Body of pancreas (tissue), 4 donors: ENCODE measurements around the gene CEP20. TPM values are rescaled to one million over a fixed set of nuclear protein-coding genes. Genes with fewer than 3 reads are reported as not detected.
A peak's percentile ranks its signal among the peaks of the same experiment; 100 is the strongest.

Experiments
- ATAC-seq: fragments of 150-250 bp; one replicate; pipeline ENCODE4 v1.9.1; 2016
- DNase-seq, 4 donors: peaks; one replicate each; pipeline ENCODE4 v3.0.0-alpha.2; 2019
- H3K27ac ChIP-seq, 4 donors: fragments of 200-600 bp; sonication (generic); 1 replicate in 3 of 4; 2 replicates in 1 of 4; pipeline versions ENCODE4 v1.5.1 to v1.6.1; 2016 to 2019; ENCODE audit warnings: mild to moderate bottlenecking in 1 of 4, mixed read lengths in 1 of 4, moderate library complexity in 1 of 4
- H3K27me3 ChIP-seq, 2 donors: fragments of 200-600 bp; sonication (generic); one replicate each; pipeline ENCODE4 v1.6.0; 2016; ENCODE audit warnings: mild to moderate bottlenecking in 1 of 2
- H3K36me3 ChIP-seq, 2 donors: fragments of 200-600 bp; sonication (generic); replicated peaks in 1 of 2; 2 replicates each; pipeline ENCODE4 v1.5.1; 2016; ENCODE audit warnings: low read depth in 2 of 2; ENCODE audit not compliant: insufficient read depth in 1 of 2
- H3K4me1 ChIP-seq: fragments of 200-600 bp; sonication (generic); one replicate; pipeline ENCODE4 v1.6.0; 2016
- H3K4me3 ChIP-seq, 2 donors: fragments of 200-600 bp; sonication (generic); 1 replicate in 1 of 2; 2 replicates in 1 of 2; pipeline ENCODE4 v1.5.1; 2016 to 2019
- H3K9me3 ChIP-seq, 3 donors: fragments of 200-600 bp; sonication (generic); 1 replicate in 2 of 3; 2 replicates in 1 of 3; pipeline ENCODE4 v1.5.1; 2016
- POLR2A ChIP-seq, 3 donors: fragments of 450-650 bp; IDR thresholded peaks; one replicate each; pipeline ENCODE4 v1.6.1; 2016; ENCODE audit warnings: antibody characterized with exemption in 3 of 3, mild to moderate bottlenecking in 2 of 3
- WGBS, 2 donors: methylation state at CpG; one replicate each; pipeline ENCODE4 v1.1.5; 2017; 5-methylcytosine and 5-hydroxymethylcytosine counted together
- intact Hi-C: fragments of 100-400 bp; cut with DNase I; formaldehyde crosslinking; loops from one replicate; pipeline ENCODE4 v1.15.1; 2023
- total RNA-seq, 2 donors: library from RNA; depleted of rRNA; stranded (reverse); fragments of >200 nt; gene quantifications; one replicate each; pipeline ENCODE4 v1.1.0, GENCODE V29; 2016
- TF ChIP-seq, protein P1 (sequence below), 7 experiments: fragments of 450-650 bp in 4 of 7; fragments of 200-600 bp in 3 of 7; sonication (generic) in 3 of 7; IDR thresholded peaks; one replicate each; pipeline ENCODE4 v1.5.1; 2016 to 2019; ENCODE audit warnings: antibody characterized with exemption in 7 of 7

Gene CEP20
- total RNA-seq, 2 donors from 2014 or later, result 17.5 to 21.3 TPM

DNA sequence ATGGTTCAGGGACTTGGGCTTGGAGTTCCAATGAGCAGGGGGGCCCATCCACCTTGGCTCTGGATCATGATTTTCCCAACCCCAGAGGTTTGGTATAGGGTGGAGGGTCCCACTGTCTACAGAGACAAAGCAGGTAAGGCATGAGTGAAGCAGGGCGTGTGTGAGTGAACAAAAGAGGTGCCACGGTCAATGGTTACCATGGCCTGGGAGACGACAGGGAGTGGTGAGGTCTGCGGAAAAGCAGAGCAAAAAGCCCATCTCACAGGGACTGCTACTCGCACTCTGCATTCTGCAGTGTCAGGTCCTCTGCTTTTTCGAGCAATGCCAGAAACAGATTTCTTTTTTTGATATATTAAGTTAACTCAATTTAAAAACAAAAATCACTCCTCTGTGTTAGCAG lies 56.2 kb downstream of the CEP20 start:
- Histone ChIP-seq H3K4me1 (no peaks in the 10 kb centered on the region), H3K27me3 (no peaks in the 10 kb centered on the region), H3K27ac (no peak overlapping the region), H3K9me3 (no peaks in the 10 kb centered on the region), H3K36me3 (no peaks in the 10 kb centered on the region), H3K4me3 (no peak overlapping the region)
- intact Hi-C loops, result no loop called here
- WGBS, 2 donors, result 86 to 90% methylated on average over 6 of the region's 6 CpGs
- no peak for ATAC-seq
- DNase-seq, result no peak
- TF ChIP-seq, protein P1, sequence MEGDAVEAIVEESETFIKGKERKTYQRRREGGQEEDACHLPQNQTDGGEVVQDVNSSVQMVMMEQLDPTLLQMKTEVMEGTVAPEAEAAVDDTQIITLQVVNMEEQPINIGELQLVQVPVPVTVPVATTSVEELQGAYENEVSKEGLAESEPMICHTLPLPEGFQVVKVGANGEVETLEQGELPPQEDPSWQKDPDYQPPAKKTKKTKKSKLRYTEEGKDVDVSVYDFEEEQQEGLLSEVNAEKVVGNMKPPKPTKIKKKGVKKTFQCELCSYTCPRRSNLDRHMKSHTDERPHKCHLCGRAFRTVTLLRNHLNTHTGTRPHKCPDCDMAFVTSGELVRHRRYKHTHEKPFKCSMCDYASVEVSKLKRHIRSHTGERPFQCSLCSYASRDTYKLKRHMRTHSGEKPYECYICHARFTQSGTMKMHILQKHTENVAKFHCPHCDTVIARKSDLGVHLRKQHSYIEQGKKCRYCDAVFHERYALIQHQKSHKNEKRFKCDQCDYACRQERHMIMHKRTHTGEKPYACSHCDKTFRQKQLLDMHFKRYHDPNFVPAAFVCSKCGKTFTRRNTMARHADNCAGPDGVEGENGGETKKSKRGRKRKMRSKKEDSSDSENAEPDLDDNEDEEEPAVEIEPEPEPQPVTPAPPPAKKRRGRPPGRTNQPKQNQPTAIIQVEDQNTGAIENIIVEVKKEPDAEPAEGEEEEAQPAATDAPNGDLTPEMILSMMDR (IDR thresholded peaks at IDR 0.05), result no peak
- no peak for TF ChIP-seq POLR2A (IDR thresholded peaks at IDR 0.05)

DNA sequence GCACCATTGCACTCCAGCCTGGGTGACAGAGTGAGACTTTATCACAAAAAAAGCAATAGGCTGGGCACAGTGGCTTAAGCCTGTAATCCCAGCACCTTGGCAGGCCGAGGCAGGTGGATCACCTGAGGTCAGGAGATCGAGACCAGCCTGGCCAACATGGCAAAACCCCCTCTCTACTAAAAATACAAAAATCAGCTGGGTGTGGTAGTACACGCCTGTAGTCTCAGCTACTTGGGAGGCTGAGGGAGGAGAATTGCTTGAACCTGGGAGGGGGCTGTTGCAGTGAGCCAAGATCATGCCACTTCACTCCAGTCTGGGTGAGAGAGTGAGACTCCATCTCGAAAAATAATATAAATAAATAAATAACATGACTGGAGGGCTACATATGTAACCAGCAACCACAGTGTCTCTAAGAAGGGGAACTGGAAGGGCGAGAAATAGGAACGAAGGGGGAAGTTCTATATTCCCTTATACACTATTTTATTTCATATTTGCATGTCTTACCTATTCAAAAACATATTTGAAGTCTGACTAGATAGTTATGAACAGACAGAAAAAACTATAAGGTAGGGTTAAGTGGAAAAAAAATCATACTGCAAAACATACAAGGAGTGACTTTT lies 57.5 kb downstream of the CEP20 start:
- Histone ChIP-seq H3K9me3 (no peaks in the 10 kb centered on the region), H3K27me3 (no peaks in the 10 kb centered on the region), H3K4me3 (no peak overlapping the region), H3K27ac (no peak overlapping the region), H3K4me1 (no peaks in the 10 kb centered on the region), H3K36me3 (no peaks in the 10 kb centered on the region)
- WGBS, 2 donors, result 64 to 71% methylated on average over 6 of the region's 6 CpGs
- TF ChIP-seq POLR2A (IDR thresholded peaks at IDR 0.05), result no peak
- TF ChIP-seq, protein P1 (IDR thresholded peaks at IDR 0.05), result no peak
- intact Hi-C loops, result no loop called here
- DNase-seq, result no peak
- no peak for ATAC-seq

DNA sequence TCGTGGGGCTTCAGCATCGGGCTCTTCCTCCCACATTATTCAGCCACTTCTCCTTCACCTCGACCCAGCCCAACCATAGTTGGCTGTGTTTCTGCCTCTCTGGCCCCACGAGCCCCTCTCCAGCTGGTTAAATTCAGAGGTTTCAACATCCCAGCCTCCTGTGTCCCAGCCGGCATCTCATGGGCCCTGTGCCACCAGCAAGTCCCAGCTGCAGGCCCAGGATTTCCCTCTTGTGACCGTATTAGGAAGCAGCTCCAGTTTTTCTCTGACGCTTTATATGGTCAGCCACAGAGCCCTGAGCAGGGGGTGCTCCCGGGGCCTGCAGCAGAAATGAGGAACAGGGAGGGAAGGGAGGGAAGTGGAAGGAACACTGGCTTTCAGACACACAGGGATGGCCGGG lies 58.9 kb downstream of the CEP20 start:
- intact Hi-C loops, result no loop called here
- Histone ChIP-seq H3K4me1 (no peaks in the 10 kb centered on the region), H3K27ac (no peak overlapping the region), H3K27me3 (no peaks in the 10 kb centered on the region), H3K4me3 (no peak overlapping the region), H3K36me3 (no peaks in the 10 kb centered on the region), H3K9me3 (no peaks in the 10 kb centered on the region)
- no peak for TF ChIP-seq POLR2A (IDR thresholded peaks at IDR 0.05)
- TF ChIP-seq, protein P1 (IDR thresholded peaks at IDR 0.05), result no peak
- ATAC-seq (peak; percentile 33), DNase-seq (peak in 3 of 4 donors; percentile 24 to 55 (median 29))
- 43 to 57% methylated on average over 9 of the region's 9 CpGs for WGBS, 2 donors

GRCh38 chr16:15827709-15828343 lies 60.6 kb downstream of the CEP20 start:
- no peaks in the 10 kb centered on the region for H3K27me3 ChIP-seq
- no peak for DNase-seq
- ATAC-seq, result no peak
- no peak overlapping the region for H3K4me3 ChIP-seq
- WGBS, 2 donors, result 92 to 94% methylated on average over 10 to 11 of the region's 11 CpGs
- no peaks in the 10 kb centered on the region for H3K9me3 ChIP-seq
- peaks cover 11% of the 10 kb centered on the region for H3K4me1 ChIP-seq
- TF ChIP-seq, protein P1 (IDR thresholded peaks at IDR 0.05), result no peak
- no peak for TF ChIP-seq POLR2A (IDR thresholded peaks at IDR 0.05)
- H3K27ac ChIP-seq, result no peak overlapping the region
- intact Hi-C loops, result no loop called here
- H3K36me3 ChIP-seq, result no peaks in the 10 kb centered on the region

DNA sequence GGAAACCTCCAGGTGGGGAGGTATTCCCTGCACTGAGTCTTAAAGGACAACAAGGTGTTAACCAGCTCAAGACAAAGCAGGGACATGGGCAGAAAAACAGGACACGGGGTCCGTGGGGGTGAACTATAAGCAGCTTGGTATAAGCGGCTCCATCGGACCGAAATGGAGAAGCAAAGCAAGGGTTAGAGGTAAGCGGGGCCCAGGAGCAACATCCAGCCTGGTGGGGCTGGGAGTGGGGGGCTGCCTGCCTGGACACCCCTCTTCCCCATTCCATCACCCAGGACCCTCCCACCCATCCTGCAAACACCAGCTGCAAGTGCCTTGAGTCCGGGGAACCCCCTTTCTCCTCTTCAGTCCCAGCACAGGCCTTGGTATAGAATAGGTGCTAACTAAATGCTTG lies 61.1 kb downstream of the CEP20 start:
- H3K27ac ChIP-seq, result no peak overlapping the region

More for the DNA sequence above, 61.1 kb downstream of the CEP20 start:
- TF ChIP-seq, protein P1 (IDR thresholded peaks at IDR 0.05), result no peak
- no peak for TF ChIP-seq POLR2A (IDR thresholded peaks at IDR 0.05)
- DNase-seq (no peak), ATAC-seq (no peak)
- H3K4me1 ChIP-seq, result peaks cover 16% of the 10 kb centered on the region
- H3K36me3 ChIP-seq, result no peaks in the 10 kb centered on the region
- intact Hi-C loops, result no loop called here
- no peaks in the 10 kb centered on the region for H3K27me3 ChIP-seq
- 89 to 95% methylated on average over 7 of the region's 7 CpGs for WGBS, 2 donors
- no peaks in the 10 kb centered on the region for H3K9me3 ChIP-seq
- H3K4me3 ChIP-seq, result no peak overlapping the region
